HepG2 (cell line): ENCODE measurements around the gene FUOM. TPM values are rescaled to one million over a fixed set of nuclear protein-coding genes. Genes with fewer than 3 reads are reported as not detected.

Source experiments
- ATF6 ChIP-seq: sonication (generic); formaldehyde crosslinking; conservative IDR thresholded peaks from 2 replicates; pipeline ENCODE4 v1.4.0; 2020; ENCODE audit warnings: missing genetic modification reagents
- BCLAF1 ChIP-seq: fragments of 450-650 bp; IDR thresholded peaks from 2 replicates; pipeline ENCODE4 v1.6.1; 2017; ENCODE audit warnings: mild to moderate bottlenecking
- EP300 ChIP-seq, 3 experiments: sonication (generic) in 1 of 3; formaldehyde crosslinking in 1 of 3; IDR thresholded peaks; 2 replicates each; pipeline versions ENCODE4 v1.5.1 to v1.6.1; 2011 to 2020; ENCODE audit warnings: low read depth in 2 of 3, low read length in 2 of 3, borderline replicate concordance in 1 of 3, improper control_type of control experiment in 1 of 3, mild to moderate bottlenecking in 1 of 3, missing genetic modification reagents in 1 of 3, moderate library complexity in 1 of 3
- FOXP4 ChIP-seq: sonication (generic); formaldehyde crosslinking; IDR thresholded peaks from 2 replicates; pipeline ENCODE4 v1.4.0; 2020; ENCODE audit warnings: missing genetic modification reagents
- KDM5B ChIP-seq: sonication (generic); formaldehyde crosslinking; IDR thresholded peaks from 2 replicates; pipeline ENCODE4 v1.4.0; 2020; ENCODE audit warnings: missing genetic modification reagents, mild to moderate bottlenecking, borderline replicate concordance
- NR1H2 ChIP-seq: sonication (generic); formaldehyde crosslinking; IDR thresholded peaks from 2 replicates; pipeline ENCODE4 v1.8.1; 2022; ENCODE audit warnings: low read depth, missing genetic modification reagents, borderline replicate concordance
- PATZ1 ChIP-seq: sonication (generic); formaldehyde crosslinking; IDR thresholded peaks from 2 replicates; pipeline ENCODE4 v1.4.0; 2020; ENCODE audit warnings: missing genetic modification reagents
- PHF8 ChIP-seq: sonication (generic); formaldehyde crosslinking; IDR thresholded peaks from 2 replicates; pipeline ENCODE4 v1.5.0; 2020; ENCODE audit warnings: missing genetic modification reagents
- RCOR2 ChIP-seq: IDR thresholded peaks from 2 replicates; pipeline ENCODE4 v1.6.1; 2016; ENCODE audit warnings: missing biosample characterization, missing genetic modification reagents
- SAFB2 ChIP-seq: sonication (generic); formaldehyde crosslinking; IDR thresholded peaks from 2 replicates; pipeline ENCODE4 v1.5.1; 2020; ENCODE audit warnings: missing genetic modification reagents, low read depth, mild to moderate bottlenecking, borderline replicate concordance
- ZBTB4 ChIP-seq: sonication (generic); formaldehyde crosslinking; IDR thresholded peaks from 2 replicates; pipeline ENCODE4 v1.4.0; 2020; ENCODE audit warnings: missing genetic modification reagents, mild to moderate bottlenecking, borderline replicate concordance
- ZNF12 ChIP-seq: sonication (generic); formaldehyde crosslinking; IDR thresholded peaks from 2 replicates; pipeline ENCODE4 v1.5.0; 2020; ENCODE audit warnings: missing genetic modification reagents
- ZNF44 ChIP-seq: sonication (generic); formaldehyde crosslinking; IDR thresholded peaks from 2 replicates; pipeline ENCODE4 v1.5.1; 2020; ENCODE audit warnings: mild to moderate bottlenecking, missing genetic modification reagents
- ZNF782 ChIP-seq: sonication (generic); formaldehyde crosslinking; IDR thresholded peaks from 2 replicates; pipeline ENCODE4 v1.4.0; 2020; ENCODE audit warnings: missing genetic modification reagents, mild to moderate bottlenecking, borderline replicate concordance
- ZNF841 ChIP-seq: sonication (generic); formaldehyde crosslinking; IDR thresholded peaks from 2 replicates; pipeline ENCODE4 v1.8.1; 2023; ENCODE audit warnings: missing genetic modification reagents, borderline replicate concordance
- polyA plus RNA-seq, 8 experiments: library from polyadenylated mRNA; depleted of rRNA in 3 of 8; stranded (reverse) in 7 of 8; unstranded in 1 of 8; fragments of >200 nt; fragmentation: Illumina TruSeq in 4 of 8; extraction: Trizol in 4 of 8; gene quantifications; 2 replicates each; pipeline versions ENCODE4 v1.2.1 to v1.2.3, GENCODE V29; 2011 to 2016; ENCODE audit warnings: low read depth in 4 of 8, missing spikeins in 1 of 8, mixed read lengths in 1 of 8; ENCODE audit not compliant: insufficient read depth in 1 of 8
- total RNA-seq, 5 experiments: library from RNA; depleted of rRNA; stranded (reverse); fragments of >200 nt; fragmentation: Illumina TruSeq; extraction: Trizol; gene quantifications; 2 replicates each; pipeline ENCODE4 v1.2.3, GENCODE V29; 2016; ENCODE audit warnings: low read depth in 1 of 5

Gene FUOM
- total and polyA plus RNA-seq, 2 of the 13 experiments (the other 11 are each of a cell fraction or from before 2014, with no cell fraction given), result 27.5 to 60.4 TPM

GRCh38 chr10:133329491-133330202 lies 28.2 kb downstream of the FUOM start (continued):
- TF ChIP-seq PATZ1 (CRISPR knock-in tag), result no peak
- no peak for TF ChIP-seq ZNF12 (CRISPR knock-in tag)
- TF ChIP-seq BCLAF1, result no peak
- no peak for TF ChIP-seq ZNF841 (CRISPR knock-in tag)
- no peak for TF ChIP-seq ATF6 (CRISPR knock-in tag)
- no peak for TF ChIP-seq ZNF44
- no peak for TF ChIP-seq FOXP4 (CRISPR knock-in tag)
- TF ChIP-seq EP300 (IDR thresholded peaks at IDR 0.05; ENCODE audit: low read depth in 2 of 2, low read length in 2 of 2), result no peak
- TF ChIP-seq EP300 (CRISPR knock-in tag; IDR thresholded peaks at IDR 0.05; ENCODE audit: borderline replicate concordance), result no peak
- no peak for TF ChIP-seq SAFB2
- no peak for TF ChIP-seq ZNF782 (CRISPR knock-in tag)
- TF ChIP-seq KDM5B, result no peak; the same call in 1 of the 2 replicates
- peak; percentile 49; the same call in 1 of the 2 replicates for TF ChIP-seq PHF8 (CRISPR knock-in tag)
- TF ChIP-seq ZBTB4 (CRISPR knock-in tag), result no peak
- no peak for TF ChIP-seq NR1H2
- no peak for TF ChIP-seq RCOR2
